HEK293 (cell line): Measurements from ENCODE around the gene SNTB2.

ENCODE experiments used
- CTCF ChIA-PET: fragments of 350-600 bp; formaldehyde crosslinking; extraction: SDS; loops from one replicate; lab custom pipeline; 2021; ENCODE audit warnings: antibody characterized with exemption; lab: Yijun Ruan, JAX
- POLR2A ChIA-PET: fragments of 300-600 bp; formaldehyde crosslinking; extraction: SDS; loops from one replicate; lab custom pipeline; 2020; ENCODE audit warnings: antibody characterized with exemption, inconsistent platforms; lab: Yijun Ruan, JAX
- H3K27ac ChIP-seq: fragments of 200-500 bp; sonication (Bioruptor generic); 2 replicates; pipeline ENCODE4 v1.5.1; 2014; ENCODE audit warnings: low read depth, low read length, control low read depth, inconsistent platforms; ENCODE audit errors: extremely low read depth
- H3K36me3 ChIP-seq, 2 experiments: fragments of 200-500 bp in 1 of 2; sonication (Bioruptor generic) in 1 of 2; 1 replicate in 1 of 2; 2 replicates in 1 of 2; pipeline ENCODE4 v1.5.1; 2014 to 2017; ENCODE audit warnings: inconsistent platforms in 2 of 2, low read length in 2 of 2; ENCODE audit not compliant: control insufficient read depth in 2 of 2, insufficient read depth in 1 of 2
- H3K4me1 ChIP-seq: fragments of 200-500 bp; sonication (Bioruptor generic); 2 replicates; pipeline ENCODE4 v1.5.1; 2014; ENCODE audit warnings: mild to moderate bottlenecking, low read length, inconsistent platforms; ENCODE audit not compliant: control insufficient read depth, insufficient read depth
- H3K4me3 ChIP-seq: 2 replicates; pipeline ENCODE4 v1.5.1; 2011; ENCODE audit warnings: low read depth, mild to moderate bottlenecking, control low read depth, low read length, moderate library complexity
- H3K9me3 ChIP-seq: fragments of 200-500 bp; sonication (Bioruptor generic); 2 replicates; pipeline ENCODE4 v1.5.1; 2014; ENCODE audit warnings: low read depth, low read length, inconsistent platforms; ENCODE audit not compliant: control insufficient read depth, insufficient read depth
- ATF2 ChIP-seq: fragments of 450-650 bp; formaldehyde crosslinking; IDR thresholded peaks from 2 replicates; pipeline ENCODE4 v1.5.1; 2016; ENCODE audit warnings: missing biosample characterization, missing genetic modification characterization, low read depth
- BCL11A ChIP-seq: fragments of 450-650 bp; formaldehyde crosslinking; IDR thresholded peaks from 2 replicates; pipeline ENCODE4 v1.5.1; 2016; ENCODE audit warnings: low read depth, missing biosample characterization, missing genetic modification characterization
- EGR2 ChIP-seq: fragments of 450-650 bp; formaldehyde crosslinking; IDR thresholded peaks from 2 replicates; pipeline ENCODE4 v1.5.1; 2016; ENCODE audit warnings: low read depth, missing biosample characterization, missing genetic modification characterization
- GLIS1 ChIP-seq: fragments of 450-650 bp; formaldehyde crosslinking; IDR thresholded peaks from 2 replicates; pipeline ENCODE4 v1.5.1; 2016; ENCODE audit warnings: missing biosample characterization, missing genetic modification characterization
- KLF10 ChIP-seq: fragments of 450-650 bp; IDR thresholded peaks from 2 replicates; pipeline ENCODE4 v1.5.1; 2018; ENCODE audit warnings: missing biosample characterization, mild to moderate bottlenecking, missing genetic modification characterization
- PRDM1 ChIP-seq: fragments of 450-650 bp; formaldehyde crosslinking; IDR thresholded peaks from 2 replicates; pipeline ENCODE4; 2016; ENCODE audit warnings: missing biosample characterization, missing genetic modification characterization
- PRDM4 ChIP-seq: fragments of 450-650 bp; formaldehyde crosslinking; IDR thresholded peaks from 2 replicates; pipeline ENCODE4 v1.5.1; 2017; ENCODE audit warnings: missing biosample characterization, missing genetic modification characterization
- SETDB1 ChIP-seq: IDR thresholded peaks from one replicate; pipeline ENCODE4 v1.6.1; 2017; ENCODE audit warnings: mild to moderate bottlenecking, low read length, moderate library complexity, mixed read lengths; ENCODE audit not compliant: insufficient read length
- ZBTB10 ChIP-seq: fragments of 450-650 bp; formaldehyde crosslinking; IDR thresholded peaks from 2 replicates; pipeline ENCODE4 v1.5.1; 2016; ENCODE audit warnings: missing biosample characterization, missing genetic modification characterization
- ZBTB7A ChIP-seq: fragments of 450-650 bp; formaldehyde crosslinking; IDR thresholded peaks from 2 replicates; pipeline ENCODE4 v1.5.1; 2016; ENCODE audit warnings: low read depth, missing biosample characterization, missing genetic modification characterization
- ZNF133 ChIP-seq: fragments of 450-650 bp; formaldehyde crosslinking; IDR thresholded peaks from 2 replicates; pipeline ENCODE4 v1.5.1; 2016; ENCODE audit warnings: missing biosample characterization, missing genetic modification characterization
- ZNF140 ChIP-seq: fragments of 450-650 bp; formaldehyde crosslinking; IDR thresholded peaks from 2 replicates; pipeline ENCODE4 v1.5.1; 2016; ENCODE audit warnings: missing biosample characterization, missing genetic modification characterization
- ZNF174 ChIP-seq: fragments of 450-650 bp; formaldehyde crosslinking; IDR thresholded peaks from 2 replicates; pipeline ENCODE4 v1.5.0; 2017; ENCODE audit warnings: missing biosample characterization, mild to moderate bottlenecking, missing genetic modification characterization
- ZNF214 ChIP-seq: fragments of 450-650 bp; formaldehyde crosslinking; IDR thresholded peaks from 2 replicates; pipeline ENCODE4 v1.5.1; 2017; ENCODE audit warnings: missing biosample characterization, mild to moderate bottlenecking, missing genetic modification characterization, borderline replicate concordance
- ZNF23 ChIP-seq: fragments of 450-650 bp; formaldehyde crosslinking; IDR thresholded peaks from 2 replicates; pipeline ENCODE4 v1.5.1; 2016; ENCODE audit warnings: missing biosample characterization, missing genetic modification characterization, borderline replicate concordance
- ZNF302 ChIP-seq: fragments of 450-650 bp; formaldehyde crosslinking; IDR thresholded peaks from 2 replicates; pipeline ENCODE4 v1.5.1; 2016; ENCODE audit warnings: missing biosample characterization, missing genetic modification characterization, low read depth
- ZNF341 ChIP-seq: fragments of 450-650 bp; formaldehyde crosslinking; IDR thresholded peaks from 2 replicates; pipeline ENCODE4; 2016; ENCODE audit warnings: low read depth, missing biosample characterization, missing genetic modification characterization
- ZNF404 ChIP-seq: fragments of 450-650 bp; formaldehyde crosslinking; IDR thresholded peaks from 2 replicates; pipeline ENCODE4 v1.5.1; 2017; ENCODE audit warnings: missing biosample characterization, missing genetic modification characterization
- ZNF449 ChIP-seq: fragments of 450-650 bp; formaldehyde crosslinking; IDR thresholded peaks from 2 replicates; pipeline ENCODE4 v1.5.1; 2017; ENCODE audit warnings: missing biosample characterization, mild to moderate bottlenecking, missing genetic modification characterization, moderate library complexity
- ZNF473 ChIP-seq: fragments of 450-650 bp; formaldehyde crosslinking; IDR thresholded peaks from 2 replicates; pipeline ENCODE4 v1.5.1; 2017; ENCODE audit warnings: missing biosample characterization, missing genetic modification characterization
- ZNF488 ChIP-seq: fragments of 450-650 bp; formaldehyde crosslinking; IDR thresholded peaks from 2 replicates; pipeline ENCODE4 v1.5.1; 2016; ENCODE audit warnings: missing biosample characterization, missing genetic modification characterization
- ZNF513 ChIP-seq: fragments of 450-650 bp; IDR thresholded peaks from 2 replicates; pipeline ENCODE4 v1.5.1; 2018; ENCODE audit warnings: missing biosample characterization, missing genetic modification characterization
- ZNF529 ChIP-seq: fragments of 450-650 bp; formaldehyde crosslinking; IDR thresholded peaks from 2 replicates; pipeline ENCODE4 v1.5.1; 2017; ENCODE audit warnings: missing genetic modification characterization, missing biosample characterization; ENCODE audit not compliant: insufficient replicate concordance
- ZNF658 ChIP-seq: fragments of 450-650 bp; formaldehyde crosslinking; IDR thresholded peaks from 2 replicates; pipeline ENCODE4; 2016; ENCODE audit warnings: missing biosample characterization, missing genetic modification characterization
- ZNF701 ChIP-seq: fragments of 450-650 bp; formaldehyde crosslinking; IDR thresholded peaks from 2 replicates; pipeline ENCODE4 v1.5.1; 2016; ENCODE audit warnings: missing biosample characterization, missing genetic modification characterization
- ZSCAN16 ChIP-seq: fragments of 450-650 bp; formaldehyde crosslinking; IDR thresholded peaks from 2 replicates; pipeline ENCODE4 v1.5.1; 2016; ENCODE audit warnings: missing biosample characterization, missing genetic modification characterization
- ZSCAN23 ChIP-seq: fragments of 450-650 bp; formaldehyde crosslinking; IDR thresholded peaks from 2 replicates; pipeline ENCODE4 v1.5.1; 2016; ENCODE audit warnings: missing biosample characterization, missing genetic modification characterization

The SNTB2 gene

GRCh38 chr16:69186642-69187445, at the start of gene SNTB2:
Gene SNTB2 (plus strand): TSS chr16:69187164. CDS start chr16:69187167, 3 bp downstream.
- H3K36me3 ChIP-seq: no peaks in the 10 kb centered on the region
- H3K9me3 ChIP-seq: no peaks in the 10 kb centered on the region
- ChIA-PET CTCF (interaction anchor here (0.5 to 1.1 kb wide), 3 partner anchors 36 to 274 kb away, joined by 3 to 4 read pairs (median 3); no protein-coding TSS in a partner anchor), POLR2A (interaction anchor here (0.7 to 1.6 kb wide), 8 partner anchors 10 to 167 kb away, joined by 3 to 12 read pairs (median 4); partner anchors contain the start of gene PDF)
- peaks cover 12% of the 10 kb centered on the region for H3K4me1 ChIP-seq
- peak within 1 kb of the TSS; percentile 88 for H3K4me3 ChIP-seq
- peak within 1 kb of the TSS; percentile 75 for H3K27ac ChIP-seq
- TF ChIP-seq ZBTB10 (tag by site-specific recombination): no peak
- no peak for TF ChIP-seq ZNF488 (tag by site-specific recombination)
- TF ChIP-seq ZBTB7A (tag by site-specific recombination): no peak
- no peak for TF ChIP-seq ZNF701 (tag by site-specific recombination)
- no peak for TF ChIP-seq ZNF513 (tag by site-specific recombination)
- no peak for TF ChIP-seq ZNF449 (tag by site-specific recombination)
- peak; percentile 72 for TF ChIP-seq ZNF341 (tag by site-specific recombination)
- TF ChIP-seq ZSCAN23: no peak
- TF ChIP-seq PRDM4 (tag by site-specific recombination): no peak
- TF ChIP-seq ZNF140 (tag by site-specific recombination): no peak
- no peak for TF ChIP-seq EGR2 (tag by site-specific recombination)
- TF ChIP-seq GLIS1 (tag by site-specific recombination): 0 out of 2 replicates have a peak, but pooled peaks have one; percentile 21
- no peak for TF ChIP-seq ZNF302 (tag by site-specific recombination)
- TF ChIP-seq ZNF473 (tag by site-specific recombination): no peak
- no peak for TF ChIP-seq ZNF133 (tag by site-specific recombination)
- no peak for TF ChIP-seq ZNF23 (tag by site-specific recombination)
- no peak for TF ChIP-seq BCL11A (tag by site-specific recombination)
- TF ChIP-seq SETDB1: no peak
- no peak for TF ChIP-seq ATF2 (tag by site-specific recombination)
- no peak for TF ChIP-seq ZNF174
- no peak for TF ChIP-seq ZNF404 (tag by site-specific recombination)
- no peak for TF ChIP-seq ZNF214 (tag by site-specific recombination)
- TF ChIP-seq ZNF658 (tag by site-specific recombination): no peak
- no peak for TF ChIP-seq ZNF529
- TF ChIP-seq KLF10 (tag by site-specific recombination): peak; percentile 60; the same call in 1 of the 2 replicates
- no peak for TF ChIP-seq PRDM1 (tag by site-specific recombination)
- peak; percentile 92 for TF ChIP-seq ZSCAN16
